Ramos (cell line): ENCODE measurements around the gene COX7A2L.

Experiments used
- in situ Hi-C: fragments of 300-500 bp; cut with MboI; formaldehyde crosslinking; loops from one replicate; pipeline ENCODE4 v1.14.3; 2022; ENCODE audit warnings: low sequenced_read_pairs; ENCODE audit not compliant: unreplicated experiment

COX7A2L gene

GRCh38 chr2:42340045-42340937, 20.7 kb downstream of the COX7A2L start:
- in situ Hi-C loops = no loop called here

DNA sequence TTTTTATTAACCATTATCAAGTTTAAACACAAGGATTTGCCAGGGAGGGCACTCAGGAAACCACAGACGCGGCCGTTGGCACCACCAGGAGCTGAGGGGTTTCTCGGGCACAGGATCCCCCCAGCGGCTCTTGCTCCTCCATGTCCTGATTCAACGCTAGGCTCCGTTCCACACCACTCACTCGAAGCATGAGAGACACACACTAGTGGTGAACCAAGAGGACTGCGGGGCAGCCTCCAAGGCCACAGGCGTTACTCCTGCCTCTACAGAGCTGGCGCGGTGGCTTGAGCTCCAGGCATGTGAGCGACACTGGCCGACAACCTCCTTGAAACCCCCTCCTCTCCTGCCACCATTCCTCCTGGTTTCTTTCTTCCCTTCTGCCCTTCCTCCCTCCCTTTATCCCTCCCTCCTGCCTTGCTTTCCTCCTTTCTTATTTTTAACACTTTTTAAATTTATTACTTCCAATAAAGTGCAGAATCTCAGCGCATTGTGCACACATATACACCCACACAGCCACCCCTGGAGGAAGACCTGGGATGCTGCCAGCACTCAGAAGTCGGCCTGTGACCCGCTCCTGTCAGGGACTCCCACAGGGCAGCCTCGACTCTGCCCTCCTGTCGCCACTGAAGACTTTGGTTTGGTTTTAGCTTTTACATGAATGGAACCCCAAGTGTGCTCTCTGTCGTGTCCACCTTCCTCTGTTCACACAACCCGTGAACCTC, 21.7 kb downstream of the COX7A2L start:
- in situ Hi-C loops = loop anchor here (10.0 kb wide), 1 partner anchor 245 kb away; no protein-coding TSS in a partner anchor

DNA sequence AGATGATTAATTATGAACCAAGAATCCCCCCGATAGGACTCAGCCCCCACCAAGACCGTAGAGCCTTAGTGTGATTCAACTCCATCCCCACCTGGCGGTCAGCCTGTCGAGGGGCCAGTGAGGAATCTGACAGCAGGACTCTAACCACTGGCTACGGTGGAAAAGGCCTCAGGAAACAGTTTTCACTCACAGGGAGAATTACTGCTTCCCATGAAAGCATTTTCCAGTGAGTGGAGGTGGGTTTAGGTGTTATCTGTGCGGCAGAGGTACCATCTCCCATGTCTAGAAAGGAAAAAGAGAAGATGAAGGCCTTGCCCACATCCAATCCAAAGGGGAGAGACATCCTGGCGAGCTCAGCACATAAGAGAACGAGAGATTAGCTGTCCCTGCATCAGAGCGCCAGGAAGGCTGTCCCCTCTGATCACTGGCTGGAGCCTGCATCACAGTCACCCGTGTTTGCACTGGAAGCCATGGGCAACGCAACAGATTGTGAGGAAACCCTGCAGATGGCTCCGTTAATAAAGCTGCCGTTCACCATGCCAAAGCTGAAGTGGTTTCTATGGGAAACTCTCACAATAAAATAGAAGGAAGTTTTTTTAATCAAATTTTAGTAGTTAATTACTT, 22.3 kb downstream of the COX7A2L start:
- in situ Hi-C loops = loop anchor here (10.0 kb wide), 1 partner anchor 244 kb away; no protein-coding TSS in a partner anchor

DNA sequence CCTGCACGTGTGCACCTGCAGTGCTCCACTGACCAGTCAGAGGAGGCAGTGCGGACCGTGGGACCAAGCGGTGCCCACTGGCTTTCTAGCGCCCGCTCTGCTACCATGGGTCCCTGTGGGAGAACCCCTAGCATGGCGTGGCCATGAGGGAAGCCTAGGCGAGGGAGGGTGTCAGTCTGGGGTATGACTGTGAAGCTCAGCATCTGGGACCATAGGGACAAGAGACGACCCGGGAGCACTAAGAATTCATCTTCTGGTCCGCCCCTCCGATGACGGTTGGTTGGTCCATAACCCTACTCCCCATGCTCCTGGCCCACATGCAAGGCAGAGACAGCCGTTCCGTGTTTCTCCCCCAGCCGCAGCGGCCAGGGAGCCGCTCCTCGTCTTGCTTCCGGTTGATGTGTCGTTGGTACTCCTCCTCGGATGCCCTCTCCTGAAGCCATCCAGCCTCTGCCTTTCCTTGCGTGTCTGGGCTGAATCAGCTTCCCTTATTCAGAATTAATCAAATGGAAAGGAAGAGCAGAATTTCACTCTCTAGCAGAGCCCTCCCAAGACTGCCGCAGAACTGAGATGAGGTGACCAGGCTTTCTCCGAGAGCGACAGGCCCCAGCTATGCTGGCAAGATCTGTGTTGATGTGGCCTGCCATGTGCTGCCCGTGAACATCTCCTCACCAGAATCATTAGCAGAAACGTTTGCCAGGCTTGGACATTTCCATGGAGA, 23.0 kb downstream of the COX7A2L start:
- in situ Hi-C loops = loop anchor here (10.0 kb wide), 1 partner anchor 243 kb away; no protein-coding TSS in a partner anchor

- in situ Hi-C loops = loop anchor here (10.0 kb wide), 1 partner anchor 243 kb away; no protein-coding TSS in a partner anchor
Measured at GRCh38 chr2:42337356-42337820, 23.6 kb downstream of the COX7A2L start.

- in situ Hi-C loops = loop anchor here (10.0 kb wide), 1 partner anchor 242 kb away; no protein-coding TSS in a partner anchor
Measured at GRCh38 chr2:42336361-42336965, 24.6 kb downstream of the COX7A2L start.

DNA sequence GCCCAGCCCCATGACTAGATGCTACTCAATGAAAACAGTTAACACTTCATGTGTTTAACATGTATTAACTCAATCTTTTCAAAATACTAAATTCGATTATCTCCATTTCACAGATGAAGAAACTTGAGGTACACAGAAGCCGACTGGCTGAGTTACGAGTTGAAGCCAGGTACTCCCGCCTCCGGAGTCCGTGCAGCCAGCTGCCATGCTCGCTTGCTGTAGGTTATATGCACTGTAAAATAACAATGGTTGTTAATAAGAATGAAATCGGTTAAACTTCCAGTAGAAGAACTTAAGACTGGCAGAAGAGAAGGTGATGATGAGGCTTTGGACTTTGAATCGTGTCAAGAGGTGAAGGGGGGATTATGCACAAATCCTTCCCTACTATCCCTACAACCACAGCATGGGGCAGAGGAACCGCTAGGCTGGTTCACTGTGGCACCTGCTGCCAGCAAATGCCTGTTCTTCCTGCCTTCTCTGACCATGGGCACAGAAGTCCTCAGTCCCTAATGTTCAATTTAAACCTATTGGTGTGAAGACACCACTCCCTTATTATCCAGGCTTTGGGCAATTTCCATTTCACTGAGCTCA, 25.4 kb downstream of the COX7A2L start:
- in situ Hi-C loops = loop anchor here (10.0 kb wide), 1 partner anchor 241 kb away; no protein-coding TSS in a partner anchor

GRCh38 chr2:42334865-42335264, 26.2 kb downstream of the COX7A2L start:
- in situ Hi-C loops = loop anchor here (10.0 kb wide), 1 partner anchor 240 kb away; no protein-coding TSS in a partner anchor

- in situ Hi-C loops = loop anchor here (10.0 kb wide), 1 partner anchor 239 kb away; no protein-coding TSS in a partner anchor
Measured at GRCh38 chr2:42334220-42334619, 26.8 kb downstream of the COX7A2L start.

DNA sequence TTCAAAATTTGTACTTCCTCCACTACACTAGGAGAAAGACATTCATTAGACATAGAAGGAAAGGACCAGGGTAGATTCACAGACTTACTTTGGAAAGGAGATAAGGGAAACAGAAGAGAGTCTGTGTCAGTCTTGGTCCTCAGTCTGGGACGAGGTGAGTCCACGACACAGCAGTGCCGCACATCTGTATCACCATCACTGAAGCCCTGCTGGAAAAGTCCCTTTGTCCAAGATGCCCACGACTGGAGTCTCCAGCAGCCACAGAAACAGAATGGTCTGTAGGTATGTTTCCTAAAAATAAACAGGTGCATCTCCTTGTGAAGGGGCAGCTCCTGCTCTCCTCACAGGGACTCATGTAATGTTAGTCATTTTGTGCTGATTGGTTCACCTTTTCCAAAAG, 27.4 kb downstream of the COX7A2L start:
- in situ Hi-C loops = loop anchor here (10.0 kb wide), 1 partner anchor 239 kb away; no protein-coding TSS in a partner anchor

DNA sequence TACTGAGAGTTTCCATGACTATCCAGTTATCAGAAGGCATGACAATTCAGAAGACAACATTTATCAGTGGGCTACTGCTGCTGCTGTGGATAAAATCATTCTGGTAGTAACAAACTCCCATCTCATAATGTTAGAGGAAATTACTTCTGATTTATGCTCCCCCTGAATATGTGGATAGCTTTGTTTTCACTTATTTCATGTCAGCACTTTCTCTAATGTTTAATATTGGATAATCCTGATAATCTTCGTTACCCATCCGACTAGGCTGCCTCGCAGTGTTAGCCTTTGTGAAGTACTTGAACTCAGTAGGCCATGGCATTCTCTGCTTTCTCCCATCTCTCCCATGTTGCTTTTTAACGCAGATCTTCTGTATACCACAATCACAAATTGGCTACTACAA, 28.4 kb downstream of the COX7A2L start:
- in situ Hi-C loops = loop anchor here (10.0 kb wide), 1 partner anchor 238 kb away; no protein-coding TSS in a partner anchor

DNA sequence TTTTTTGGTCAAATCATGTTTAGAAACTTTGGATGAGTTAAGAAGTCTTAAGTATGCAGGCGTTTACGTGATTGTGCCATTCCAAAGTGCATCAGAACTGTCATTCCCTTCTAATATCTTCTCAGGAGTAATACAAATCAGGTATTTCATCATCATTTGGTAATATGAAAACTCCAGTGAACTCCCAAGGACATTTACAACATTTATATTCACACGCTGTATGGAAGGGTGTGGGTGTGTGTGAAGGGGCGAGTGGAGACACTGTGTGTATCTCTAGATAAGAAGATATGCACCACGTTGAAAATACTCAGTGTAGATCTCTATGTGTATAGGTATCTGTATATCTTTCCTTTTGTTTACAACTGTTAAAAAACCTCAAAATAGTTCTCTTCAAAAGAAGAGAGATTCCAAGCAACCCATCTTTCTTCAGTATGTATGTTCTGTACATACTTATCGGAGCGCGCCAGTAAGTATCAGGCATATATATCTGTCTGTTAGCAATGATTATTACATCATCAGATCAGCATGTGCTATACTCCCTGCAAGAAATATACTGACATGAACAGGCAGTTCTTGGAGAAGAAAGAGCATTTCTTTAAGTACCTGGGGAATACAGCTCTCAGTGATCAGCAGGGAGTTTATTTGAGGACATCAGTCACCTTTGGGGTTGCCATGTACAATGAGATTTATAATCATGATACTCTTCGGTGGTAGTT, 29.3 kb downstream of the COX7A2L start:
- in situ Hi-C loops = loop anchor here (10.0 kb wide), 1 partner anchor 237 kb away; no protein-coding TSS in a partner anchor

- in situ Hi-C loops = loop anchor here (10.0 kb wide), 1 partner anchor 235 kb away; no protein-coding TSS in a partner anchor
Measured at GRCh38 chr2:42329736-42330135, 31.3 kb downstream of the COX7A2L start.

DNA sequence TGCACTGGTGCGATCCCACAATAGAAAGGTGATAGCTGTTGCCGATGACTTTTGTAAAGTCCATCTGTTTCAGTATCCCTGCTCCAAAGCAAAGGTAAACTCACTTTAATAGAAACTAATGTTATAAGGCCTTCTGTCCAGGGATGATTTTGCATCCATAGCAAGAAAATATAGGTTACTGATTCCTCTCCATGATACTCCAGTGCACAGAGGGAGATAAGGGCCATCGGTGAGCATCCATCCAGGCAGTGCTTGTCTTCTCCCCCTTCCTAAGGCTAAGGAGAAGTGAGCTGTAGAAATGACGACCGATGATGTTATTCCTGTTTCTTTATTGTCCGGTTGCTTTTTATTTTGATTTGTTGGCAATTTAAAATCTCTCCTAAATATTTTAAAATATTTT, 32.1 kb downstream of the COX7A2L start:
- in situ Hi-C loops = no loop called here

DNA sequence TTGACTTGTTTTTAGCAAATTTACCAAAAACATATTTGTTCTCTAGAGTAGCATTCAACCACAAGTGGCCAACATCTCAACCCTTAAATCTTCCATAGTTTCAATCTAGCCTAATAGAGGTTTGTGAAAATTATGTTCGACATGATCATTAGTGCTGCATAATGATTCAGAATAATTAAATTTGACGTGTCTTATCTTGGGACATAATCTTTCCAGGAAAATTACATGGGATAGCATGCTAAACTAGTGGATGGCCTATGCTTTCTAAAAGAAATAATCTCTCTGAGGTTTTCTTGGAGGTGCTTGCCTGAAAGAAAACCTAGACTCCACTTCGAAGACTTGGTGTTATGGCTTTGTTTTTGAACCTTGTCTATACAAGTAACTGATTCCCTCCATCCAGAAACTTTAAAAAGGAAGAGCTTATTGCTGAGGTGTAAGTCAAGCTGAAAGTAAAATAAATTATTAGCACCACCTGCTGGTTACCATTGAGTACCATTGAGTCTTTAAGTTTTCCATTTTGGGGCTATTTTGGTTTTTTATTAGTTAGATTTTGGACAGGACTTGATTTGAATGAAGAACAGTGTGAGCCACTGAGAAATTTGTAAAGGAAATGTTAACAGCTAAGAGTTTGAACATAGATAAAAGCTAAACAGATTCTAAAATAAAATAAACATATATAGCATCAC, 32.7 kb downstream of the COX7A2L start:
- in situ Hi-C loops = no loop called here

DNA sequence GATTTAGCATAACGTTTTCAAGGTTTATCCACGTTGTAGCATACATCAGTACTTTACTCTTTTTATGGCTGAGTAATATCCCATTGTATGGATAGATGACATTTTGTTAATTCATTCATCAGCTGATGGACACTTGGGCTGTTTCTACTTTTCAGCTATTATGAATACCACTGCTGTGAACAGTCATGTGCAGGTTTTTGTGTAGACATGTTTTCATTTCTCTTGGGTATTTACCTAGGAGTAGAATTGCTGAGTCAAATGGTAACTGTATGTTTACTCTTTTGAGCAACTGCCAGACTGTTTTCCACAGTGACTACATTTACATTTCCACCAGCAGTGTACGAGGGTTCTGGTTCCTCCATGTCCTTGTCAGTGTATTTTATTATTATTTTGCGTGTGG, 33.9 kb downstream of the COX7A2L start:
- in situ Hi-C loops = no loop called here

- in situ Hi-C loops = no loop called here
Measured at GRCh38 chr2:42325609-42326008, 35.4 kb downstream of the COX7A2L start.
